ENCODE measurements around the gene ESR2.

ESR2 gene

DNA sequence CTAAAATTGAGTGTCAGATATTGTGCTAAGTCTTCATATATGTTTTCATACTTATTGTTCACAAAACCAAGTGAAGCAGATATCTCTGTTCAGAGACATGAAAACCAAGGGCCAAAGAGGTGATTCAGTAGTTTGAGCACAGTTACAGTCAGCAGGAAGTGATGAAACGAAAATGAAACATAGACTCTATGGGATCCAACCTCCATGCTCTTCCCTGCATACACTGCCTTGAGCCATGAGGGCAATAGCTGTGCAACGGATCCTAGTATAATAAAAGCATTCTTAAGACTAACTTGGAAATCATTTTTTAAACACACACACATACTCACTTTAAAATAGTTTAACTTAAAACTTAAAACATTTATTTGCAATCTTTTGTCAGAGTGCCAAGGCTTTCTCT is 27.9 kb downstream of the ESR2 start:
- no peak for DNase-seq

DNA sequence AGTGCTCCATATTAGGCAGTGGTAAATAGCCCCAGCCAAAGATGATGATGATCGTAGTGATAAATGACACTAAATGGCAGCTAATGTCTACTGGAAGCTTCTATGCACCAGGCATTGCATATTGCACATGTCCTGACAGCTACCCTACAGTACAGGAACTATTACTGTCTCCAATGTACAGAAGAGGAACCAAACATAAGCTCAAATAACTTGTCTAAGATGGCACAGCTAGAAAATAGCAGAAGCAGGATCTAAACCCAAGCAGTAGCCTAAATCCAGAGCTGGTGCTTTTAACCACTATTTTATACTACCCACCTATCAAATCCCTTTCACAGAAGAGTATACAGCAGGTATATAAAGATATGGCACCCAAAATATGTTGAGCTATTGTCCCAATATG is 28.9 kb downstream of the ESR2 start:
- no peak for DNase-seq

DNA sequence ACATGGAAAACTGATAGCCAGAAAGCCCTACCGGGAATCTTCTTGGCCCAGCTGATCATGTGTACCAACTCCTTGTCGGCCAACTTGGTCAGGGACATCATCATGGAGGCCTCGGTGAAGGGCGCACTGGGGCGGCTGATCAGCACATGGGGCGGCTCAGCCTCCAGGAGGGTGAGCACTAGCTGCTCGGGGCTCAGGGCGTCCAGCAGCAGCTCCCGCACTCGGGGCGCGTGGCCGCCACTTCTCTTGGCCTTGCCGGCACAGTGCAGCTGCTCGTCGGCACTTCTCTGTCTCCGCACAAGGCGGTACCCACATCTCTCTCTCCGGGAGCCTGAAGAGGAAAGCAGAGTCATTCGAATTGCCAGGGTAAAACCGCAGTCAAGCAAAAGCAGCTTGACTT is 33.8 kb downstream of the ESR2 start:
- DNase-seq, result no peak

DNA sequence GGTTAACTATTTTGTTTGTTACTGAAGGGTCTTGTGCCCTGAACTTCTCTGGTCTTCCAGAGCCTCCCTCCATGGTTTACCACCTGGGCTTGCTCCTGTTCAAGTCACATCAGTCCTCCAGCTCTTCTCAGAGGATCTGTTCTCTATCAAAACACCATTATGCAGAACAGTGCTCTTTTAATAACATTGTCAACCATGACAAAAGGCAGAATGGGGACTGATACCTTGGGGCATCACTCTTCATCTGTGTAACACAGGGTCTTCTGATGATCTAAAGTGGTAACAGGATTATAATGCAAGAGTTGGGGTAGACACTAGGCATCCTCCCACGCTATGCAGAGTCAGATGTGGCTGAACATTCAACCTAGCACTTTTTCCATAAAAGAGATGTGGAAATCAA is 38.4 kb downstream of the ESR2 start:
- DNase-seq, result no peak

DNA sequence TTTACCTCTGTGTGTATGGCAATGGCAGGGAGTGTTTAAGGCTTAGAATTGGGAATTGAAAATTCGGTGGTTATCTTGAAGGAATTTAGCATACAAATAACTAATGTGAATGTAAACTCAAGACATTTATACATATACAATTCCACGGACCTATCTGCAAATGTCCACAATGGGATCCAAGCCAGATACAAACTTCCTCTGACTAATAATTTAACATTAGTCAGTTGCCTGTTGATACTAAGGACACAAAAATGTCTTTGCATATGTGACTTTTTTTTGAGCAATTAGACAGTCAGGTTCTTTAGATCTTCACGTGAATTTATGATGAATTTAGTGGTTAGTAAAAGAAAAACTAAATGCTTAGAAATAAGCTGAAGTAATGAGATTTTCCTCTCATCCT is 40.5 kb downstream of the ESR2 start:
- no peak for DNase-seq

DNA sequence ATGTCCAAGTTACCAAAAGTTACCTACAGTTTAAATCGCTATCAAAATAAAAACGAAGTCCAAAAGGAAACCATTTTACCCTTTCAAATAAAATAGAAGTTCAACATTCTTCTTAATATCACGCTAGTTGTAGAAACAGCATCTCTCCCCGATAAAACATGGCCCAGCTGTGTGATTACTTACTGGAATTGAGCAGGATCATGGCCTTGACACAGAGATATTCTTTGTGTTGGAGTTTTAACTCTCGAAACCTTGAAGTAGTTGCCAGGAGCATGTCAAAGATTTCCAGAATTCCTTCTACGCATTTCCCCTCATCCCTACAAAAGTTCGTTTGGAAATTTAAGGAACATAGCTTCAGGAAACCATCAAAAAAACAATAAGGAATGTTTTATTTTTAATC is 44.8 kb downstream of the ESR2 start:
- no peak for DNase-seq

DNA sequence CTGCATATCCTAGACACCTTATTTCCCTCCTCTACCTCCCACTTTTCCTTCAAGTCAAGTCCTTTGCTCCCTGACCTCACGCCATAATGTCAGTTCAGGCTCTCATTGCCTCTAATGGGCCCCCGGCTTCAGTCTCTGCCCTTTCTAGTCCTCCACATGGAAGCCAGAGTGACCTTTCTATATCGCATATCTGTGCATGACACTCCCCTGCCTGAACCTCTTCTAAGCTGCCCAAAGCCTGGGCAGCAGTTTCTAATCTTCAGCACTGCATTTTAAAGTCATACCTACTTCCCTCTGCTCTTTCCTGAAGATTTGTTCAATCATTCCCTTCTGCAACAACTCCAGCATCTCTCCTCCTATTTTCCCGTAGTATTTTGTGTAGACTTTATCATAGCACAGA is 45.5 kb downstream of the ESR2 start:
- no peak for DNase-seq

DNA sequence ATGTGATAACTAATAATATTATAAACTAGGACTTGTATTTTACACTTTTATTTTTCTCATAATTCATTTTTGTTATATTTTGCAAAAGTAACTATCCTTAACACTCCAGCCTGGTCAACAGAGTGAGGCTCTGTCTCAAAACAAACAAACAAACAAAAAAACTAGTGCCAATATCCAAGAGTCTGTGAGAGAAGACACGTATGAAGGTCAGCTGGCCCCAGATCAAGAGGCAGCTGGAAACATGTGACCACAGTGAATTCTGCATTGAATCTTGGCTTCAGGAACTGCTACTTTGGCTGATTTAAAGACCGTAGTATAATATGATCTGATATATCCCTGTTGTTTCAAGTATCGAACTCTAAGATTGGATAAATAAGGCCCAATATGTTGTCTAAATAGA is 47.0 kb downstream of the ESR2 start:
- DNase-seq, result no peak

DNA sequence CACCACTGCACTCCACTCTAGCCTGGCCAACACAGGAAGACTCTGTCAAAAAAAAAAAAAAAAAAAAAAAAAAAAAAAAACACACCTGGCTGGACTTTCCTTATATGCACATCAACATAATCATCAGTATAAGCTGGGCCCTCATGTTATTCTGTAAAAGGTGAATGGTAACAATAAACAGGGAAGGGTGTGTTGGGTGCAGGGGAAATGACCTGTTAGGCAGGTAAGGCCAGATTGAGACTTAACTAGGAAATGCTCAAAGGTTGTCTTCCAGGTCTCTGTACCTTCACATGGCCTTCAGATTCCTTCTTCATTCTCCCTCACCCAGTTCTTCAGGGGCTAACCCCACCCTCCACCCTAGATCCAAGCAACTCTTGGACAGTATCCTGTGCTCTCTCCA is 47.5 kb downstream of the ESR2 start:
- no peak for DNase-seq

DNA sequence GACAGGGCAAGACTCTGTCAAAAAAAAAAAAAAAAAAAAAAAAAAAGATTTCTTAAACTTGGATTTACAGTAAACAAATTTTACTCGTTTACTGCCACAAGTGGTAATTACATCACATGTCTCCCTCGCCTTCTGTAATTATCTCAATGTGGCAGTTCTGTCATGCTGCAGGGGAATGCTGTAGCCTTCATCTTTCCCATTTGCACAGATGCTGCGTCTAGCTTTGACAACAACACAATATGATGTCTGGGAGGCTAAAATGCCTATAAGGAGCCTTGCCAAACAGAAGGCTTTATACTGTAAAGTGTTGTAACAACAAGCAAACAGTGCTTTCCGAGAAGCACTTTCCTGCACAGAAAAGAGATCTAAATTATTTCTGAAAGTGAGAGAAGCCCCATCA is 48.7 kb downstream of the ESR2 start:
- no peak for DNase-seq

DNA sequence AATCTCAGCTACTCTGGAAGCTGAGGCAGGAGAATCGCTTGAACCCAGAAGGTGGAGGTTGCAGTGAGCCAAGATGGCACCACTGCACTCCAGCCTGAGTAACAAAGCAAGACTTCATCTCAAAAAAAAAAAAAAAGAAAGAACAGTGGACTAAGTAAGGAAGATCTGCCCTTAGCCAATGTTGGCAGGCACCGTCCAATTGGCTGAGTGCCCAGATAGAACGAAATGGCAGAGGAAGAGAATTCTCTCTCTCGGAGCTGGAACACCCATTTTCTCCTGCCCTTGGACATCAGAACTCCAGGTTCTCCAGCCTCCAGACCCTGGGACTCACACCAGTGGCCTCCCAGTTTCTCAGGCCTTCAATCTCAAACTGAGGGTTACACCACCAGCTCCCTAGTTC is 49.9 kb downstream of the ESR2 start:
- peak in 2 of 58 donors; percentile 2 to 16 for DNase-seq

DNA sequence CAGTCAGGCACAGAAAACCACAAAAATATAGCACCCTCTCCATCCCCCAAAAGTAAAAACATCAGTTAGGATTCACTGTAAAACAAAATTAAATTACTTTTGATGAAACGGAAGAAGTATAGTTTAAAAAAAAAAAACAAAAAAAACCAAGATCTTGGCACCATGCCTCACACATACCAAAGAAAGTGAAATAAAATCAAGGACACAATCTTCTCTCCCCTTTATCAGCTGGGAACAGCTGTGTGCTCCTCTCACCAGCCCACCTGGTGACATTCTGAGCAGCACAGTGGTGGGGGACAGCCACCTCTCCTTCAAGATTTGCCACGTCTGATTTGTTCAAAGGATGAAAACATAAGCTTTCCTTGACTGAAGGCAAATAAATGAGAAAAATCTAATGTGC is 55.5 kb downstream of the ESR2 start:
- no peak for DNase-seq

DNA sequence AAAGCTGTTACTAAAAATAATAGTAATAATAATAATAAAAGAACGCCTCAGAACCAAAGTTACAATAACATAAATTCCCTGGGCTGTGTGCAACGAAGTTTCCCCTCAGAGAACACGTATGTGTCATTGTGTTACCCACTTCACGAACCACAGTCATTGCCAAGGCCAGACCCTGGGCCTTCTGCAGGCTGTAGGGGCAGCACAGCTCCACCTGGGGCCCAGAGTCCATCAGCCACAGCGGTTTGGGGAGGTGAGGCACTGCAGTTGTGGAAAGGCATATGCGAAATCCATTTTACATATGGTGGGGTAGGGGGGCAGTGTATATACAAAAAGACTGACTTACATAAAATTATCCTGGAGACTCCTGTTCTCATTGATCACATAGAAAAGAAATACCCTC is 56.1 kb downstream of the ESR2 start:
- no peak for DNase-seq

DNA sequence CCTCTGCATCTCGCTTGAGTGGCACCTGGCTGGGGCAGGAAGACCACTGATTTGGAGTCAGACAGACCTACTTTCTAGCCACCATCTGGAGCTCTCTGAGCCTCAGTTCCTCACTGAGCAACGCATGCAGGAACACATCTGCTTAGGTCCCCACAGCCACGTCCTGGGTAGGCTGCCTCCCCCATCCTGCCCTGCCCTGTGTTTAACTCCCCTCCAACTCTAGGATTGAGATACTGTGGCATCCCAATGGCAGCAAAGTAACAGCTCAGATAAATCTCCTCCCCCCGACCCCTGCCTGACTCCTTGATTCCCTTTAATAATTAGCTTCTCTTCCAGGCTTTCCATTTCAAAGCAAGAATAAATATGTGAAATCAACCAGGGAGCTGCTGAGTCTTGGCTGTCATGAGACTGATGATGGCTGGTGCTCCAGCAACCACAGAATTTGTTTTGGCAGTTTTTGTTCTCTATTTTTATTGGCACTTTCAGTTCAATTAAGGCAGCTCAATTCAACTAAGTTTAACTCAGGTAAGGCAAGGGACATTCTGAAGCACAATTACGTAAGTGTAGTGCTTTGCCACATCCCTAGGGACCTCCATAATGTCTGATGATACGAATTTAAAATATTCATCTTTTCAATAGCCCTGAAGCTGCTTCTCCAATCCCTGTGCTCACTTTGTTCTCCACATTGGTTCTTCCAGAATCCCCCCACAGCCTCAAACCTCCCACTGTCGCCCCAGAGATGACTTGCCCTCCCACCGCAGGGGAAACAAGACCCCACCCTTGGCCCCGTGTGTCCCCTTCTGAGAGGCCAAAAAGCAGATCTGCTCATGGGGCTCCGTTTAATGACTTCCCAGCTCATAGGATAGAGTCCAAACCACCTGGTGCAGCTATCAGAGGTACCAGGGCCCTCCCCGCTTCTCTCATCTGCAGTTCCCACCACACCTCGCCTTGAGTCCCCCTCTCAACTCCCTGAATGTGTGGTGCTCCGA is 58.2 kb downstream of the ESR2 start:
- no peak for DNase-seq

DNA sequence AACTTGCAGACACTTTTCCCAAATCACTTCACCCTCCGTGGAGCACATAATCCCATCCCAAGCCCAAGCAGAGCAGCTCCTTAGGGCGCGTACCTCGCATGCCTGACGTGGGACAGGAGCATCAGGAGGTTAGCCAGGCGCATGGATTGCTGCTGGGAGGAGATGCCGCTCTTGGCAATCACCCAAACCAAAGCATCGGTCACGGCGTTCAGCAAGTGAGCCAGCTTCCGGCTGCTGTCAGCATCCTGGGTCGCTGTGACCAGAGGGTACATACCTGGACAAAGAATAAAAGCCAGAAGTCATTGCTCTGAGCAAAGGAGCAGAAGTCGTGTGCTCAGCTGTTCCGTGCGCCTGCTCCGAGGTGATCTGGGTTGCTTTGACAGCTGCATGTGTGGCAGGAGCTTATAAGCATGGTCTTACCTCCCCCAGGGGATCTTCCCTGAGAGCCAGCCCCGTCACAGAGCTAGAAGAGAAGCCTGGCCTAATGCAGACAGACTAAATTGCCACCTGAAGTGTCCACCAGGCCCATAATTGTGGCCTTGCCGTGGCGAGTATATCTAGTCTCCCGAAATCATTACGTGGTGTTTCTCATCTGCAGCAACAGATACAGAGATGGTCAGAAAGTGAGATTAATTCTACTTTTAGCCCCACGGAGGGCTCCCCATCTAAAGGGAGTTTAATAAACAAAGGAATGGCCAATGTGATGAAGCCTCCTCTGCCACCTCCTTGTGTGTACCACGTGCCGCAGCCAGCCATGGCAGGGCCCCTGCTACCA is 59.1 kb downstream of the ESR2 start:
- DNase-seq, result no peak

DNA sequence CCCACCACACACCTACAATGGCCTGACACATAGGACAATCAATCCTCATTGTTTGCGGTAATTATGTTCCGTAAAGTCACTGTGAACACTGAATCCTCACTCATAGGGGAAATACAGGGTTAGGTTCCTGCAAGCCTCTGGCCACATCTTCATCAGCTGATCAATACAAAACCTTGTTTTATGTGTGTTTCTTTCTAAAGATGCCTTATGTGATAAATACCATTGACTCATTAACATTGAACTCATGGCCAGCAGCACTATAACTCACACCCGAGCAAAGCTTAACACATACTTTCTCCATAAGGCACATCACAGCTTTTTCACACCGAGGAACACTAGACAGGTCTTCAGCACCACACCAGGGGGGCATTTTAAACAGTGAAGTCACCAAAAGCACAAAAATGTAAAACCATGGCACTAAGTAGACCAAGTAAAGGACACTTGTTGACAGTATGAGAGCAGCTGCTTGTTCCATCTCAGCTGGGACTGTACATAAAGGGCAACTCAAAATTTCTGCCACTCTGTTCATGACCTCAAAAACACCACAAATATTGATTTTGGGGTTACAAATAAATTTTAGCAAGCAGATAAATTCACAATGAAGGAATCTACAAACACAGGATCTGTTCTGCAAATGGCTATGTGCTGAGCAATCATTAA is 60.5 kb downstream of the ESR2 start:
- DNase-seq, result no peak

DNA sequence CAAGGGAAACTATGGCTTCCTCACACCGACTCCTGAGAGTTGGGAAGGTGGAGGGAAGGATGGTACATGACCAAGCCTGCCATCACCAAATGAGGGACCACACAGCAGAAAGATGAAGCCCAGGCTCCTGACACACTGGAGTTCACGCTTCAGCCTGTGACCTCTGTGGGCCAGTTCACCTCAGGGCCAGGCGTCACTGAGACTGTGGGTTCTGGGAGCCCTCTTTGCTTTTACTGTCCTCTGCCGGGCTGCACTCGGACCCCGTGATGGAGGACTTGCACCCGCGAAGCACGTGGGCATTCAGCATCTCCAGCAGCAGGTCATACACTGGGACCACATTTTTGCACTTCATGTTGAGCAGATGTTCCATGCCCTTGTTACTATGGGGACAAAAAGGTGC is 61.2 kb downstream of the ESR2 start:
- no peak for DNase-seq

DNA sequence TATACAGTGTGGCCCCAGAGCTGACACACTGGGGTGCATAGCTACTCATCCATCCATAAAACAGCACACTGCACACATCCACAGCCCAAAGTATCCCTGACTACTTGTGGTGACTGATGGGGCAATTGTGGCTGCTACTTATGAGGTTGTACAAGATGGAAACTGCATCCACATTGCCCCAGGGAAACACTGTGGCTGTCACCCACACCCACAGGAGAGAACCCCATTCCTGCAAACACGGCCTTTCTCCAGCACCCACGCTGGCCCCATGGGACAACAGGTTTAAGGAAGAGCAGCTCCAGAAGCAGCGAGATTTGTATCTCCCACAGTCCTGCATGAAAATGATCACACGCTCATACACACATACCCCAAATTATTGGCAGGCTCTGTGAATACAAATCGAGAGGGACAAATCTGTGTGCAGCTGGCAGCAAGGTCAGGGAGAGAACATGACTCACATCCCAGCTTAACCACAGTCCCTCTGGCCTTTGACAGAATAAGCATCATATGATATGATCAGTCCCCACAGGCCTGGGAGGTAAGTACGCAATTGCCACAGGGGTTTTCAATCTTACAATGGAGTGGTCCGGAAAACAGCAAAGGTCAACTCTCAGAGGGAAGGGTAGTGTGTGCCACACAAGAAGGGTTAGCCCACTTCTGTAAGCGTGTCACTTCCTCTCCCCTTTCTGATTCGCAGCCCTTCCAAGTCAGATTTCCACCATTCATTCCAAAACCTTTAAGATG is 61.9 kb downstream of the ESR2 start:
- no peak for DNase-seq

DNA sequence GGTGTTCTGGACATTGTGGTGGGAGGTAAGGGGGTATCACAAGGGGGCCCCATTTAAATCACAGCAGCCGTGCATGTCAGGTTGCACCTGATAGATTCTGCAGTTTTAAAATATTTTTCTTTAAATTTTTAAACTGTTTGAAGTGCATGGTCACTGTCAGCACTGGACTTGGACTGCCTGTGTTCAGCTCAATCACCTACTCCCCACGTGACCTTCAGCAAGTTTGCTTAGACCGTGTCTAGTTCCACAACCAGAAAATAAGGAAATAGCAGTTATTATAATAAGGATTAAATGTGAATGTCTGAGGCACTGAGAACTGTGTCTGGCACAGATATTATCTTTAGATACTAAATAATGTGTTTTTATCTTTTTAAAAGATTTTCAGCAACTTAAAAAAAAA is 64.7 kb downstream of the ESR2 start:
- no peak for DNase-seq

DNA sequence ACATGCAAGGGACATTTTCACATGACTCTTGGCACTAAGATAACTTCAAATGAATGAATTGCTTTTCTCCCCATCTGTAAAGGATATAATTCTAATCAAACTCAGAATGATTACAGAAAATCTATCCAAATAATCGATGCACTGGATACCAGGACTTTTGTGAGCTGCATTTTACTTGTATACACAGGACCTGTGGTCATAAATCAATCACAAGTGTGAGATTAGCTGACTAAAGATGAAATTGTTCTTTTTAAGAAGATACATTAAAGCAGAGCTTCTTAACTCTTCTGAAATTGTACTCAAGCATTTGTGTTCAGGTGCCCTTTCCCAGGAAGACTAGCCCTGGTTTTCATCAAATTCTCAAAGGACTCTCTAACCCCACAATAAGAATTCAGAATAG is 66.3 kb downstream of the ESR2 start:
- DNase-seq, result no peak

DNA sequence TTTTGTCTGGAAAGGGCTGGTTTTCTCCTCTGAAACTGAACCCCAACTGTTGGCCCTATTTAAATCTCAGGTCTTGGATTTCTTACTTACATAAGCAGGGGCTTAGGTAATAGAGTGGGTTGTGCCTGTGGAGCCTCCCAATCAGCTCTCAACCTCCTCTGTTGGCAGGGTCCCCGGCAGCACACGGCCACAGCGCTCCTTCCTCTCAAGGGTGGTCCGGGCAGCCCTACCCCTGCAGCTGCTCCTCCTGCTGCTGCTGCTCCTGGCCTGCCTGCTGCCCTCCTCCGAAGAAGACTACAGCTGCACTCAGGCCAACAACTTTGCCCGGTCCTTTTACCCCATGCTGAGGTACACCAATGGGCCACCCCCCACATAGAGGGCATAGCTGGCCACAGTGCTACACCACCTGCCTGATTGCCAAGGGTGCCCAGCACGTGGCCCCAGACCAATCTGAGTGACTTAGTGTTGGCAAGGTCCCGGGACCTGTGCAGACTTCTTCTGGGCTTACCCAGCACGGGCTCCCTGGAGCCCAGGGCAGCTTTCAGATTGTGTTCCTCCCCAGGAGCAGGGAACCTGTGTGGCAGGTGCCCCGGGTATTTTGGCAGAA is 68.9 kb downstream of the ESR2 start:
- DNase-seq, result no peak
